Osteoblast (primary cell): ENCODE results near the gene PSMB5. TPM values are rescaled to one million over a fixed set of nuclear protein-coding genes. Genes with fewer than 3 reads are reported as not detected.

Source experiments
- DNase-seq: peaks from one replicate; pipeline ENCODE4 v3.0.0; 2011; ENCODE audit warnings: low spot score, mixed read lengths; ENCODE audit not compliant: insufficient read length; ENCODE audit errors: missing footprints
- H2AFZ ChIP-seq: 2 replicates; pipeline ENCODE4 v1.6.0; 2011; ENCODE audit warnings: mild to moderate bottlenecking, low read length
- H3K27ac ChIP-seq: 2 replicates; pipeline ENCODE4 v1.5.1; 2011; ENCODE audit warnings: mild to moderate bottlenecking, low read depth, low read length, moderate library complexity
- H3K27me3 ChIP-seq: 2 replicates; pipeline ENCODE4 v1.6.0; 2012; ENCODE audit warnings: mild to moderate bottlenecking, control low read depth, inconsistent platforms, low read length, moderate library complexity; ENCODE audit not compliant: insufficient read depth
- H3K36me3 ChIP-seq: 2 replicates; pipeline ENCODE4 v1.5.1; 2011; ENCODE audit warnings: mild to moderate bottlenecking, low read length, control low read depth, moderate library complexity; ENCODE audit not compliant: insufficient read depth
- H3K4me1 ChIP-seq: 2 replicates; pipeline ENCODE4 v1.5.1; 2011; ENCODE audit warnings: mild to moderate bottlenecking, low read length, control low read depth, moderate library complexity; ENCODE audit not compliant: insufficient read depth
- H3K4me2 ChIP-seq: 2 replicates; pipeline ENCODE4 v1.6.0; 2011; ENCODE audit warnings: mild to moderate bottlenecking, low read length; ENCODE audit not compliant: insufficient read depth
- H3K4me3 ChIP-seq: fragments of 200-600 bp; sonication (generic); 3 replicates; pipeline ENCODE4 v1.5.1; 2012; ENCODE audit warnings: mild to moderate bottlenecking, low read length, inconsistent platforms; ENCODE audit not compliant: insufficient read depth
- H3K79me2 ChIP-seq: 2 replicates; pipeline ENCODE4 v1.6.0; 2012; ENCODE audit warnings: mild to moderate bottlenecking, low read length, control low read depth, inconsistent platforms; ENCODE audit not compliant: insufficient read depth
- H3K9me3 ChIP-seq: 2 replicates; pipeline ENCODE4 v1.5.1; 2011; ENCODE audit warnings: low read depth, low read length, control low read depth
- H4K20me1 ChIP-seq: 2 replicates; pipeline ENCODE4 v1.6.0; 2012; ENCODE audit warnings: mild to moderate bottlenecking, low read length, control low read depth; ENCODE audit not compliant: insufficient read depth
- total RNA-seq: library from RNA; depleted of rRNA; stranded (reverse); fragments of >200 nt; gene quantifications from 2 replicates; pipeline ENCODE4 v1.2.3, GENCODE V29; 2012
- TF ChIP-seq, protein P1 (sequence below): IDR thresholded peaks from 2 replicates; pipeline ENCODE4 v1.5.1; 2011; ENCODE audit warnings: mild to moderate bottlenecking, low read depth, low read length, moderate library complexity; ENCODE audit errors: extremely low read depth

The PSMB5 gene
- total RNA-seq, 1 donor, result 162 TPM

GRCh38 chr14:23066368-23066767, 31.7 kb upstream of the PSMB5 start:
- Histone ChIP-seq H3K36me3 (peaks cover 72% of the 10 kb centered on the region), H3K27me3 (no peaks in the 10 kb centered on the region), H3K4me1 (peaks cover 34% of the 10 kb centered on the region), H3K4me2 (no peak overlapping the region), H3K27ac (peak overlapping the region; percentile 7), H3K4me3 (no peak overlapping the region), H3K9me3 (no peaks in the 10 kb centered on the region), H2AFZ (no peak overlapping the region), H3K79me2 (peaks cover 74% of the 10 kb centered on the region), H4K20me1 (peaks cover 45% of the 10 kb centered on the region)
- TF ChIP-seq, protein P1, sequence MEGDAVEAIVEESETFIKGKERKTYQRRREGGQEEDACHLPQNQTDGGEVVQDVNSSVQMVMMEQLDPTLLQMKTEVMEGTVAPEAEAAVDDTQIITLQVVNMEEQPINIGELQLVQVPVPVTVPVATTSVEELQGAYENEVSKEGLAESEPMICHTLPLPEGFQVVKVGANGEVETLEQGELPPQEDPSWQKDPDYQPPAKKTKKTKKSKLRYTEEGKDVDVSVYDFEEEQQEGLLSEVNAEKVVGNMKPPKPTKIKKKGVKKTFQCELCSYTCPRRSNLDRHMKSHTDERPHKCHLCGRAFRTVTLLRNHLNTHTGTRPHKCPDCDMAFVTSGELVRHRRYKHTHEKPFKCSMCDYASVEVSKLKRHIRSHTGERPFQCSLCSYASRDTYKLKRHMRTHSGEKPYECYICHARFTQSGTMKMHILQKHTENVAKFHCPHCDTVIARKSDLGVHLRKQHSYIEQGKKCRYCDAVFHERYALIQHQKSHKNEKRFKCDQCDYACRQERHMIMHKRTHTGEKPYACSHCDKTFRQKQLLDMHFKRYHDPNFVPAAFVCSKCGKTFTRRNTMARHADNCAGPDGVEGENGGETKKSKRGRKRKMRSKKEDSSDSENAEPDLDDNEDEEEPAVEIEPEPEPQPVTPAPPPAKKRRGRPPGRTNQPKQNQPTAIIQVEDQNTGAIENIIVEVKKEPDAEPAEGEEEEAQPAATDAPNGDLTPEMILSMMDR, result no peak
- DNase-seq, result peak; percentile 39

GRCh38 chr14:23063601-23064000, 28.9 kb upstream of the PSMB5 start:
- H3K36me3 ChIP-seq, result peaks cover 90% of the 10 kb centered on the region
- H3K4me3 ChIP-seq, result no peak overlapping the region
- no peak for DNase-seq
- no peaks in the 10 kb centered on the region for H3K9me3 ChIP-seq
- no peak overlapping the region for H3K27ac ChIP-seq
- H3K4me2 ChIP-seq, result no peak overlapping the region
- peaks cover 54% of the 10 kb centered on the region for H3K79me2 ChIP-seq
- H3K27me3 ChIP-seq, result no peaks in the 10 kb centered on the region
- H4K20me1 ChIP-seq, result peaks cover 45% of the 10 kb centered on the region
- no peak overlapping the region for H2AFZ ChIP-seq
- peaks cover 14% of the 10 kb centered on the region for H3K4me1 ChIP-seq
- TF ChIP-seq, protein P1, result no peak

GRCh38 chr14:23062002-23062401, 27.3 kb upstream of the PSMB5 start:
- no peak overlapping the region for H3K4me3 ChIP-seq
- peaks cover 77% of the 10 kb centered on the region for H3K36me3 ChIP-seq

GRCh38 chr14:23060536-23061260, 26.0 kb upstream of the PSMB5 start:
- no peak overlapping the region for H2AFZ ChIP-seq
- H3K27ac ChIP-seq, result no peak overlapping the region
- H4K20me1 ChIP-seq, result peaks cover 28% of the 10 kb centered on the region
- no peak overlapping the region for H3K4me3 ChIP-seq
- H3K9me3 ChIP-seq, result no peaks in the 10 kb centered on the region
- peak; percentile 46 for DNase-seq
- H3K79me2 ChIP-seq, result peaks cover 26% of the 10 kb centered on the region
- H3K4me1 ChIP-seq, result peaks cover 29% of the 10 kb centered on the region
- no peaks in the 10 kb centered on the region for H3K27me3 ChIP-seq
- H3K36me3 ChIP-seq, result peaks cover 63% of the 10 kb centered on the region
- H3K4me2 ChIP-seq, result no peak overlapping the region
- TF ChIP-seq, protein P1, result no peak

More at GRCh38 chr14:23062002-23062401, 27.3 kb upstream of the PSMB5 start:
- H3K4me2 ChIP-seq, result peak overlapping the region; percentile 3
- H3K27me3 ChIP-seq, result no peaks in the 10 kb centered on the region
- peaks cover 37% of the 10 kb centered on the region for H4K20me1 ChIP-seq
- H2AFZ ChIP-seq, result no peak overlapping the region
- TF ChIP-seq, protein P1, result no peak
- peaks cover 39% of the 10 kb centered on the region for H3K79me2 ChIP-seq
- peak; percentile 99 for DNase-seq
- peak overlapping the region; percentile 52 for H3K27ac ChIP-seq
- peaks cover 21% of the 10 kb centered on the region for H3K4me1 ChIP-seq
- H3K9me3 ChIP-seq, result no peaks in the 10 kb centered on the region
